Measurements from ENCODE around the gene KBTBD2. TPM values are rescaled to one million over a fixed set of nuclear protein-coding genes. Genes with fewer than 3 reads are reported as not detected.
"Not testable (repeated sequence)": the region's sequence is repeated elsewhere in the genome, so short reads cannot be mapped to it uniquely, and the experiment has no call there.

The KBTBD2 gene
- total and polyA plus RNA-seq, 4 donors: 15.0 to 80.5 (median 25.6) TPM

- no peak overlapping the region for H3K27ac ChIP-seq (ENCODE audit: low read depth in 1 of 2, low read length in 1 of 2)
- DNase-seq (peak; percentile 79 to 90 (median 82)), ATAC-seq (ENCODE audit: insufficient read depth, low FRiP score) (peak; percentile 51)
- 16 to 17% methylated on average over 12 of the region's 12 CpGs for WGBS, 2 donors
- H3K4me3 ChIP-seq: no peak overlapping the region
- H3K4me1 ChIP-seq (ENCODE audit: control insufficient read depth in 5 of 5, insufficient read depth in 5 of 5, low read length in 5 of 5): peaks cover 0 to 7% (median 0%) of the 10 kb centered on the region in 5 donors
- no peaks in the 10 kb centered on the region for H3K27me3 ChIP-seq (ENCODE audit: control insufficient read depth in 3 of 3, insufficient read depth in 3 of 3, low read length in 2 of 3)
- H3K36me3 ChIP-seq (ENCODE audit: control insufficient read depth in 4 of 4, insufficient read depth in 4 of 4, low read length in 4 of 4): no peaks in the 10 kb centered on the region
- H3K9me3 ChIP-seq (ENCODE audit: control insufficient read depth in 4 of 4, insufficient read depth in 3 of 4, low read length in 3 of 4): no peaks in the 10 kb centered on the region
- TF ChIP-seq CTCF (IDR thresholded peaks at IDR 0.05; ENCODE audit: control extremely low read depth, extremely low read depth): no peak
- H3K9ac ChIP-seq (ENCODE audit: insufficient read depth in 1 of 2, low read length in 2 of 2): no peak overlapping the region
Observed at GRCh38 chr7:32905175-32905662, 13.7 kb upstream of the KBTBD2 start.

GRCh38 chr7:32901629-32902028 is 10.1 kb upstream of the KBTBD2 start:
- no peak for TF ChIP-seq CTCF (IDR thresholded peaks at IDR 0.05; ENCODE audit: control extremely low read depth, extremely low read depth)
- H3K36me3 ChIP-seq (ENCODE audit: control insufficient read depth in 4 of 4, insufficient read depth in 4 of 4, low read length in 4 of 4): no peaks in the 10 kb centered on the region
- H3K4me3 ChIP-seq: no peak overlapping the region
- H3K9ac ChIP-seq (ENCODE audit: insufficient read depth in 1 of 2, low read length in 2 of 2): no peak overlapping the region
- ATAC-seq (ENCODE audit: insufficient read depth, low FRiP score) (no peak), DNase-seq (peak in 1 of 3 donors; percentile 26)
- peaks cover 0 to 7% (median 2%) of the 10 kb centered on the region in 5 donors for H3K4me1 ChIP-seq (ENCODE audit: control insufficient read depth in 5 of 5, insufficient read depth in 5 of 5, low read length in 5 of 5)
- no peaks in the 10 kb centered on the region for H3K27me3 ChIP-seq (ENCODE audit: control insufficient read depth in 3 of 3, insufficient read depth in 3 of 3, low read length in 2 of 3)
- no peak overlapping the region for H3K27ac ChIP-seq (ENCODE audit: low read depth in 1 of 2, low read length in 1 of 2)
- H3K9me3 ChIP-seq (ENCODE audit: control insufficient read depth in 4 of 4, insufficient read depth in 3 of 4, low read length in 3 of 4): no peaks in the 10 kb centered on the region
- 80 to 88% methylated on average over 7 of the region's 7 CpGs for WGBS, 2 donors

- no peak overlapping the region for H3K4me3 ChIP-seq
- H3K27me3 ChIP-seq (ENCODE audit: control insufficient read depth in 3 of 3, insufficient read depth in 3 of 3, low read length in 2 of 3): no peaks in the 10 kb centered on the region
- WGBS, 2 donors: 94 to 96% methylated on average over 4 of the region's 4 CpGs
- H3K9me3 ChIP-seq (ENCODE audit: control insufficient read depth in 4 of 4, insufficient read depth in 3 of 4, low read length in 3 of 4): no peaks in the 10 kb centered on the region
- no peak for TF ChIP-seq CTCF (IDR thresholded peaks at IDR 0.05; ENCODE audit: control extremely low read depth, extremely low read depth)
- H3K27ac ChIP-seq (ENCODE audit: low read depth in 1 of 2, low read length in 1 of 2): no peak overlapping the region
- no peak overlapping the region for H3K9ac ChIP-seq (ENCODE audit: insufficient read depth in 1 of 2, low read length in 2 of 2)
- no peak for DNase-seq
- H3K4me1 ChIP-seq (ENCODE audit: control insufficient read depth in 5 of 5, insufficient read depth in 5 of 5, low read length in 5 of 5): peaks cover 0 to 7% (median 2%) of the 10 kb centered on the region in 5 donors
- no peak for ATAC-seq (ENCODE audit: insufficient read depth, low FRiP score)
- no peaks in the 10 kb centered on the region for H3K36me3 ChIP-seq (ENCODE audit: control insufficient read depth in 4 of 4, insufficient read depth in 4 of 4, low read length in 4 of 4)
Observed at GRCh38 chr7:32900433-32900995, 9.0 kb upstream of the KBTBD2 start.

- not testable (repeated sequence) for H3K4me3 ChIP-seq; H3K27me3 ChIP-seq (ENCODE audit: control insufficient read depth in 3 of 3, insufficient read depth in 3 of 3, low read length in 2 of 3); H3K27ac ChIP-seq (ENCODE audit: low read depth in 1 of 2, low read length in 1 of 2); DNase-seq; ATAC-seq (ENCODE audit: insufficient read depth, low FRiP score); H3K36me3 ChIP-seq (ENCODE audit: control insufficient read depth in 4 of 4, insufficient read depth in 4 of 4, low read length in 4 of 4); H3K9me3 ChIP-seq (ENCODE audit: control insufficient read depth in 4 of 4, insufficient read depth in 3 of 4, low read length in 3 of 4); H3K9ac ChIP-seq (ENCODE audit: insufficient read depth in 1 of 2, low read length in 2 of 2)
- H3K4me1 ChIP-seq (ENCODE audit: control insufficient read depth in 5 of 5, insufficient read depth in 5 of 5, low read length in 5 of 5): peaks cover 0 to 21% (median 9%) of the 10 kb centered on the region in 5 donors
- WGBS, 2 donors: 85 to 89% methylated on average over 6 of the region's 6 CpGs
Observed at GRCh38 chr7:32897376-32897775, 5.8 kb upstream of the KBTBD2 start.
